ENCODE measurements around the gene ADAMTS6.

ADAMTS6 gene

DNA sequence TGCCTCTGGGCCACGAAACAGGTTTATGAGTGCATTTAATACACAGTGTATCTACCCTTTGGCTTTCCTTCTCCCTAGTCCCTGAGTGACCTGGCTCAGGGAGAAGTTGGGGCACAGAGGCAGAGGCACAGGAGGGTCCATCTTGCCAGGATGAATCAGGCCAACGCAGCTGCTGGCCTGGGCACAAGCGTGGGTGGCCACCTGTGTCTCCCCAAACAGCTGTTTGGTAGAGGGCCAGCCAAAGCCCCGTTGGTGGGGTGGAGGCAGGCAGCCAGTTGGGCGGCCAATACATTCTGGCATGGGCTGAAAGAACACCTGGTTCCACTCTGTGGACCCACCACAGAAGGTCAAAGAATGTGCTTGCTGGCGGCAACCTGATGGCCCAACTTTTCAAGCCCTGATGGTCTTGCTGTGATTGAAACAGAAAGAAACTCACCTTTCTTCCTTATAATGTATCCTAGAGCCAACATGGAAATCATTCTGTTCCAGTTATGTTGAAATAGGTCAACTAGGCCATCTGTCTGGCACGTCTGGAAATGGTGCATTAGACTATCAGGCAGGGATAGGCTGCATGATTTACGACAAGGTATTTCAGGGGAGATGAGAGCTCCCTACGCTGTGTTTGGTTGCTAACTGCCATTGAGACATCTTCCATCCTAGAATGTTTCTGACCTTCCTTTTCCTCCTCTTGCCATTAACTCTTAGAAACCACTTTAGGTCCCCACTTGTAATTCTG lies 337.4 kb downstream of the ADAMTS6 start:
- no peak for DNase-seq (ENCODE audit: low read depth, low spot score)

DNA sequence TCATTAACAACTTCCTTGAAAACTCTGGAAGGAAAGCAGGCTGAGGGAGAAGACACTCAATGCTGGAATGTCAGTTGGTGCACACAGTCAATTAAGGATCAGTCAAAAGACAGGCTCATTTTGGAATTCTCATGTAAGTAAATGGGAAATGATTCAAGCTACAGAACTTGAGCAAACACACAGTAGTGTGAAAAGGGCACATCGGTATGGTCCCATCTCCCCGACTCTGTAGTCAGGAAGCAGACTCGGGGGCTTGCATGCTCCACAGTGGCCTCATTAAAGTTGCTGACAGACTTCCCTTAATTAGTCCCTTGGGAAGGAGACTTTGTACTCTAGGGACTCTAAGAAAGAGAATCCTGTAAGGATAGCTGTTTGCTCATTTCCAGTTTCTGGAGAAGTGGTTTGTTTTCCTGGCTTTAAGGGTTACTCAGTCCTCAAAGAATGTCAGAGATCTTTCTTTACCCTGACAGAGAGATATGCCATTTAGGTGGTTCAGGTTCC lies 339.2 kb downstream of the ADAMTS6 start:
- peak; percentile 59 for DNase-seq (ENCODE audit: low read depth, low spot score)

DNA sequence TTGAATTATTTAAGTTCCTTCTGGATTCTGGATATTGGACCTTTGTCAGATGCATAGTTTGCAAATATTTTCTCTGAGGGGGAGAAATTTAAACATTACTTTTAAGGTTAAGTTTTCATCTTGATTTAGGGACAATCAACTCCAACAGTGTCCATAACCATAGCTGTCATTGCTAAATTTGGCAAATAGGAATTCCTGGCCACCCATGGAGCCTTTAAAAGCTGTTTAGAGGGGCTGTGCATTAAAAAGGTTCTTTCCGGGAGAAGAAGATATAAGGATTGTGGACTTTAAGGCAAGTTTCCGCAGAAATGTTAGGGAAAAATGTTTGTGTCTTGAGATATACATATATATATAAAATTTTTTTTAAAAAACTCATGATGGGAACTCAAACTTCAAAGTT lies 339.7 kb downstream of the ADAMTS6 start:
- DNase-seq (ENCODE audit: low read depth, low spot score): peak; percentile 17

DNA sequence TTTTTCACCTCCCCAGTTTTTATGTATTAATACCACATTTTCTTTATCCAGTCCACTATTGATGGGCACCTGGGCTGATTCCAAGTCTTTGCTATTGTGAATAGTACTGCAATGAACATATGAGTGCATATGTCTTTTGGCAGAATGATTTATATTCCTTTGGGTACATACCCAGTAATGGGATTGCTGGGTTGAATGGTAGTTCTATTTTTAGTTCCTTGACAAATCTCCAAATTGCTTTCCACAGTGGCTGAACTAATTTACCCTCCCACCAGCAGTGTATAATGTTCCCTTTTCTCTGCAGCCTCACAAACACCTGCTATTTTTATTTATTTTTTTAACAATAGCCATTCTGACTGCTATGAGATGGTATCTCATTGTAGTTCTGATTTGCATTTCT lies 340.2 kb downstream of the ADAMTS6 start:
- no peak for DNase-seq (ENCODE audit: low read depth, low spot score)

DNA sequence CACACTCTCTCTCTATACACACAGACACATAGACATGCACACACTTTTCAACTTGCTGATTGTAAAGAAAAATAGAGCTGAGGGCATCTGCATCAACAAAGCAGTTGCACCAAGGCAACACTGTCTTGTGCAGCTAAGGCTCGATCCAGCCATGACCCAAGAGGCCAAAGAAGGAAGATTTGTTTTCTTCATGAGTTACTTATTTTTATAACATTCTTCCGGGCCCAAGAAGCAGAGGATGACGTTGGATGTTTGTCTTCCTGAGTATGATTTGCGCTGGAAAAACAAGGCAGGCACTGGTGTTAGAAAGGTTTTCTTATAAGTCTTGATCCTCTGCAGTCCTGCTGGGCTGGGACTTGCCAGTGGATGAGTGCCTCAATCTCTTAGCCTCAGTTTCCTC lies 344.1 kb downstream of the ADAMTS6 start:
- DNase-seq (ENCODE audit: low read depth, low spot score): no peak

DNA sequence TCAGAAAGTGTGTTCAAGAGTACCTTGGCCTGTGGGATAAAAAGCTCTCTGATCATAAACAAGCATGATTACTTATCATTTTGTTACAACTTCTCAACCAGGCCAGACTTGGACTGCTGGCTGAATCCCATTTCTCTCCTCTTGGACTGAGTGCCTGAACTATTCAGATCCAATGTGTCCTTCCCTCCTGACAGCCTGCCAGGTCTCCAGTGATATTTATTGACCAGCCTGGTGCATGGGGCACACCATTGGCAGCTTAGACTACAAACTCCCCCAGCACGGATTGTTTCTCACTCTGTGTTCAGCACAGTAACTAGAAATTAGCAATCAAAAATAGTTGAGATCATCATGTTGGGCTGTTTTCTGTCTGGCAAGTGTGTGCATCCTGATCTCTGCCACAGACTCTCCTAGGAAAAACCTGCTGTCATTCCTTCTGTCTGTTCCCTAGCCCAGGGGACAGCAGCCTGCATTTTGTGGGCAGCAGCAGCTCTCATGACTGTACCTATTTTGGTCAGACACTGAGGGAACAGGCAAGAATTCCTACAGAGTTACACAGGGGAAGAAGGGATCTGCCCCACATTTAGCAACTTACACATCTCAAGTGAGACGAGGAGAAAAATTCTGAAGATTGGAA lies 348.1 kb downstream of the ADAMTS6 start:
- DNase-seq (ENCODE audit: low read depth, low spot score): no peak

DNA sequence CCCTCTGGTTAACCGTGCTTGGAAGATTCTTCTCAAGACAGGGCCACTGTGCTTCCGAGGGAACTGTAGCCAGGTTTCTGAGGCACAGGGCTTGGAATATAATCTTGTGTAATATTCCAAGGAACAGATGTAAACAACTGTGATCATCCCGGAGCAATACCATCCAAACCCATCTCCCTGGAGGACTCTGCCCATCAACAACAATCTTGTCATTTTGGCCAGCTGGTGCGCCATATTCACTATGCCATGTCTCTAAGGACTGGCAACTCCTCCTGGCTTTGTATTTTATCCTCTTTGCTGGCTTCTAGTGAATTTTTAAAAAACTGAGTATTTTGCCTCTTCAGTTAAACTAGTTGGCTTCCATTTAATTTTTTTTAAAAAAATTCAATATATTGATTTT lies 349.3 kb downstream of the ADAMTS6 start:
- no peak for DNase-seq (ENCODE audit: low read depth, low spot score)

DNA sequence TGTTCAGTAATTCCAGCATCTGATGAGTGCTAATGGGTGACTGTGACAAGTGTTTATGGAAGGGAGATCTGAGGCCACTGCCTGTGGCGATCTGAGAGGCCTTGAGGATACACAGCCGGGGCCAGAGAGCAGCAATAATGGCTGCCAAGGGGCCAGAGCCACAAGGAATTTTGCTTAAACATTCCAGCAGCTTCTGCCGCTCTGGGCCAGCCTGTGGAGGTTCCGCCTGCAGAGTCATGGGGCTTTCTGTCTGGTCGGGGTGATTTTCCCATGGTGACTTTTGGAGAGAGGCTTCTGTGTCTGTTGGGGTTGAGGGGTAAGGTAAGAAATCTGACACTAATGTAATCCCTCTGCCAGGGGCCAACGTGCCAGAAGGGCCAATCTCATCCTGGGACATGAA lies 353.5 kb downstream of the ADAMTS6 start:
- DNase-seq (ENCODE audit: low read depth, low spot score): no peak

DNA sequence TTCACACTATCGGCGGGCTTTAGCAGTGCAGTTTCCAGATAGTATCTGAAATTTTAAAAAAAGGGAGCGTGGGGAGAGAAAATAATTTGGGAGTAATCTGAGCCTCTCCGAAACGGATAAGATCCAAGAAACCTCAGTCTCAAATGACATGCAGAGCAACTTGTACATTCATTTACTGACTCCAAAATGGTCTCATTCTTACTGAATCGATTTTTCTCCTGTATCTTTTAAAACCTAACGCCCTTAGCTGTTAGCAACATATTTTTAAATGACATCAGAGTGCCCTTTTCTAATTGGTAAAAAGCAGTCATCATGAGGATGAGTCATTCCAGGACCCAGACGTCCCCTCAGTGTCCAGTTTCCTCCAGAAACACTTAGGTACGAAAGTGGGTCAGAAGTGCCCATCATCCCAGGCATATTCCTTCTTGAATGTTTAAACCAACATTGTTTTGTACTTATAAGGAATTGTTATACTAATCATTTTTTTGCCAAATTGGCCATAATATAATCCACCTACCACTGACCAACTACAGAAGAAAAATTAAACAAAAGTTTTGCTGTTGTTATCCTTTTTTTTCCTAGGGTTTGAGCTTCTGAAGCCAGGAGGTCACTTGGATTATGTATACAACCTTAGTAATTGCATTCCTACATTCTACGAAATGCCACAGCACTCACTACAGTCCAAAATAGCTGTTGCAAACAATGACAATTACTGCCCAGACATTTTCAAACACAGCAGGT lies 354.4 kb downstream of the ADAMTS6 start:
- DNase-seq (ENCODE audit: low read depth, low spot score): no peak

DNA sequence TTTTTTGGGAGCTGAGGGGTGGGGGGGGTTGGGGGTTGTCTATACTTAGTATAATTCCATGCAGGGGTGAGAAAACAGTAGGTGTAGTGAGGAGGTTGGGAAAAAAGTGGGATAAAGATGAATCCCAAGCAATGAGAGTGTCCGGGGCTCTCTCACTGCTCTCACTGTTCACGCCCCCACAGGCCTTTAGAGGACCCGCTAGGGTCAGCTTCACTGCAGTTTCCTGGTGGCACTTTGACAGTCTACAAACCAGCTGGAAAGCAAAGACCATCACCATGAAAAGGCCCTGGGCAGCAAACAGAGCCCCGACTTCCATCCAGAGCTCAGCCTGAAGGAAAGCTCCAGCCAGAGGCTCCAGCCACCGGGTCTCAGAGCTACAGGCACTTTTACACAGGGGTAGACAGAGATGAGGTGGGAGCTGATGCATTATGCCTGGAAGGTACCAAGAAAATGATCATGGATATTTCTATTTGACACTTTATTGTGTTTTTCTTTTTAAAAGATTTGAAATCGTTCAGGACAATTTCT lies 355.1 kb downstream of the ADAMTS6 start:
- DNase-seq (ENCODE audit: low read depth, low spot score): no peak

DNA sequence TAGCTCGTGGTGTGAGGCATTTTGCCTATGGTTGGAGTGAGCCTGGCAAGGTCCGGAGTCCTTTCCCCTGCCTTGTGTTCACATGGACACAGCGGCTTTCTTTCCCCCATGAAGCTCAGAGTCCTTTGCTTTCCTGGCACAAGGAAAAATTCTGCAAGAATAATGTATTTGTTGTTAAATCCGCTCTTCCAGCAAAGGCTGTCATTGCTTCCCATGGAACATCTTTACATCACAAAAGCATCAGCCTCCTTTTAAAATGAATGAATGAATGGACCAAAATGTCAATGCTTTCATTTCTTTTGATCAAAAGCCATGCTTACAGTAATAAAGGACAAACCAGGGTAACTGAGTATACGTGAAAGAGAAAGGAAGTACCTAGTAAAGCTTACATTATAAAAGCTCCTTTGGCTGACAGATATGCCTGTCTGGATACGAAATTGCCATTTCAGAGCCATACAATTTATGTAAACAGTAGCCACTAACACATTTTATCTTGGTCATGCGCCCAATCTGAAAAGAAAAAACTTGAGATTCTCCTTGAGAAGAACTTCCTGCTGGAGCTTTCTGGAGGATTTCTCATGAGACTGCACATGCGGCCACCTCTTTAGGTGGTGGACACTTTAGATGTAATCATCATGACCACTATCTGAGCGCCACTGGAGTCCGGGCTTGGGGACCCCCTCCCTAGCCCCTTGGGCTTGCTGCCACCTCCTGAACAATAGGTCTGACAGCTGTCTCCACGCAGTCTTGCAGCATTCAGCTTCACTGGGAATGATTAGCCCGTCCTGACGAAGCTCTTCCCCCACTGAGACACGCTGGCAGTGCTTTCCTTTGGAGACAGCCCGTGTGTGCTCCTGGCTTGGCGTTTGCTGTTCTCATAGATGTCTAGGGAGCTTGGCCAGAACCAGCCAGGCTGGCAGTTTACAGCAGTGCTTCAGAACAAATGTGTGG lies 355.9 kb downstream of the ADAMTS6 start:
- DNase-seq (ENCODE audit: low read depth, low spot score): no peak

DNA sequence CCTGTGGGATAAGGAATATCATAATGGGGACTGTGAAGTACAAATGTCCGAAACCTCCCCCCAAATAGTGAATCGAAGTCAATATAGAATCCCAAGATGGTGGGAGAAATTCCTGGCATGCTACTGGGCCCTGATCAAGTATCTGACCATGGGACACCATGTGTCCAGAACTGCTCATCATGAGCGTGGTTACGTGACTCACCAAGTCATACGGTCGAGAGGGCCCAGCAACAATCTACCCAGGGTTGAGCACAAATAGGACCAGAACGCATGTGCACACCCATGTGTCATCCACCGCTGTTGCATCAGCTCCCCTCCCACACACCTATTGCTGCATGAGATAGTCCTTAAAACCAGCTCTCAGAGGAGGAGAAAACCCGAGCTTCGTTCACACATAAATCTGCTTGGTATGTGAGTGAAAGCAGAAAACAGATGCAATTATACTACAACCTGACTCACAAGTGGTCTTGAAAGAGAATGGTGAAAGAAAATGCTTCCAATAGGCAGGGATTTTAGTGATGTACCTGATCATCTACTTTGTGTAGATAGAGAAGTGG lies 359.8 kb downstream of the ADAMTS6 start:
- DNase-seq (ENCODE audit: low read depth, low spot score): no peak

DNA sequence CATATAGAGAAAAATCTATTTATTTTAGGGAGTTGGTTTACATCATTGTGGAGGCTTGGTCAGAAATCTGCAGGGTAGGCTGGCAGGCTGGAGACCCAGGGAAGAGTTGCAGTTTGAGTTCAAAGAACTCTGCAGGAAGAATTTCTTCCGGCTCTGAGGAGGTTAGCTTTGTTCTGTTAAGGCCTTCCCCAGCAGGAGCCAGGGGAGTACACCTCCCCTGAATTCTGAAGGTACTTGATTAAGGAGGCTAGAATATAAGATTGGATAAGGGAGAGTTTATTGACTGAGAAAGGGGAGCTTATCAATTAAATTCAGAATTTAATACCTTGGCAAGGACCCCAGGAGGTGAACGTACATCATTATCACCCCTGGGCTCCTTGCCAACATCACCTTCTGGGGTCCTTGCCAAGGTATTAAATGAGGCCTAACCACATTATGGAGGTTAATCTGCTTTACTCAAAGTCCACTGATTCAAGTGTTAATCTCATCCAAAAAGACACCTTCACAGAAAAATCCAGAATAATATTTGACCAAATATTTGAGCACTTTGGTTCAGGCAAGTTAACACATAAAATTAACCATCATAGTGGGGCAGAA lies 361.3 kb downstream of the ADAMTS6 start:
- no peak for DNase-seq (ENCODE audit: low read depth, low spot score)

DNA sequence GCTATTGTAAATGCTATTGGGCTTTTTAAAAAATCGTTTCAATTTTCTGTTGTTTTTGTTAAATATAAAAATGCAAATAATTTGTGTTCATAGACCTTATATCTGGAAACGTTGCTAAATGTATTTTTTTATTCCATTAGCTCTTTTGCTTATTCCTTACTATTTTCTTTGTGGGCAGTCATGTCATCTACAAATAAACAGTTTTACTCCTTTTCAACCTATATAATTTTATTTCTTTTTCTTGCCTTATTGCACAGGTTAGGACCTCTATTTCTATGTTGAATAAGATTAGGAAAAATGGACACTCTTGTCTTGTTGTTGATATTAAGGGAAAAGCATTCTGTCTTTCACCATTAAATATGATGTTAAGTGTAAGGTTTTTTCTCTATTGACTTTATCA lies 364.2 kb downstream of the ADAMTS6 start:
- DNase-seq (ENCODE audit: low read depth, low spot score): no peak

DNA sequence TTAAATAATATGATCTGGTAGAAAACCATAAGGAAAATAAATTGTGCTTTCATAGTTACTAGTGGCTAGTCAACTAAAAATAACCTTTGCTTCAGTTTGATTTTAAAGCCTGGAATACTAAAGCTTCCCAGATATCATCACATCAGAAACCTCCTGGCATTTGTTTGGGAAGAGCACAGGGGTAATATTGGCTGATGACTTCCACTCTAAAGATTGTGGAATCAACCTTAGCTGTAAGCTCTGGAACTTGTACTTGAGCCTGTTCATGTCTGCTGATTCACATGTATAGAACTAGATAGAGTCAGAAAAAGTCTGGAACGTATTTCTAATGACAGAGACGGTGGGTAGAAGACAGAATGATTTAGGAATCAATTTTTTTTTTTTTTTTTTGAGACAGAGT lies 367.9 kb downstream of the ADAMTS6 start:
- DNase-seq (ENCODE audit: low read depth, low spot score): no peak

DNA sequence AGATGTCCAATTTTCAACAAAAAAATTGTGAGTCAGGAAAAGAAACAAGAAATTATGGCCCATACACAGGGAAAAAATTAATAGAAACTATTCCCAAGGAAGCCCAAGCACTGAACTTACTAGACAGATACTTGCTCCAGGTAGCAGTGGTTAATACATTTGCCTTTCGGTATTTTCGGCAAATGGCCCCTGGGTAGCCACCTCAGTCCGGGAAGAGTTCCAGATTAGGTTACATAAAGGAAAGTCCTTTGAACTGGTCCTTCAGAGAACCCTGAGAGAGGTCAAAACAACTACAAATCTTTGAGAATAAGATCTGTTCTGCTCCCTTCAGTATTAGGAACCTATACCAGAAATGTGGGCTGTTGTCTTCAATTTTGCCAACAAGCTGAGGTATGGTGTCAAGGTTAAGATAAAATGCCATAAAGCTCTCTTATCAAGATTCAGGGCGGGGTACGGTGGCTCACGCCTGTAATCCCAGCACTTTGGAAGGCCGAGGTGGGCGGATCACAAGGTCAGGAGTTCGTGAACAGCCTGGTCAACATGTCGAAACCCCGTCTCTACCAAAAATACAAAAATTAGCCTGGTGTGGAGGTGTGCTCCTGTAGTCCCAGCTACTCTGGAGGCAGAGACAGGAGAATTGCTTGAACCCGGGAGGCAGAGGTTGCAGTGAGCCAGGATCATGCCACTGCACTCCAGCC lies 369.6 kb downstream of the ADAMTS6 start:
- DNase-seq (ENCODE audit: low read depth, low spot score): no peak

DNA sequence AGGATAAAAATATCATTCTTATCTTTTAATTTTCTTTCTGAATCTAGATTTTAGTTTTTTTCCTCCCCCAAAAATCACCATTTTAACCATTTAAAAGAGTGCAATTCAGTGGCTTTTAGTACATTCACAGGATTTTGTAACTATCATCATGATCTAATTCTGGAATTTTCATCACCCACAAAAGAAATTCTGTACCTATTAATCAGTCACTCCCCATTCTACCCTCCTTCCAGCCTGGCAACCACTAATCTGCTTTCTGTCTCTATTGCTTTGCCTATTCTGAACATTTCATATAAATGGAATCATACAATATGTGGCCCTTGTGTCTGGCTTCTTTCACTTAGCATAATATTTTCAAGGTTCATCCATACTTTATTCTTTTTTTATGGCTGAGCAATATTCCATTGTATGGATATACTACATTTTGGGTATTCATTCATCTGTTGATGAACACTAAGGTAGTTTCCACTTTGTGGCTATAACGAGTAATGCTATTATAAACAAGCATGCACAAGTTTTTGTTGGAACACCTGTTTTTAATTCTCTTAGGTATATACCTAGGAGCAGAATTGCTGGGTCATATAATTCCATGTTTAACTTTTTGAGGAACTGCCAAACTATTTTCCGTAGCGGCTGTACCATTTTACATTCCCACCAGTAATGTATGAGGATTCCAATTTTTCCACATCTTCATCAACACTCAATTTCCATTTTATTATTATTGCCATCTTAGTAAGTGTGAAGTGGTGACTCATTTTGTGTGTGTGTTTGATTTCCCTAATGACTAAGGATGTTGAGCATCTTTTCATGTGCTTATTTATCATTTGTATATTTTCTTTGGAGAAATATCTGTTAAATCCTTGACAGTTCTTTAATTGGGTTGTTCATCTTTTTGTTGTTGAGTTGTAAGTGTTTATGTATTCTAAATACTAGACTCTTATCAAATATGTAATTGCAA lies 372.7 kb downstream of the ADAMTS6 start:
- DNase-seq (ENCODE audit: low read depth, low spot score): no peak

DNA sequence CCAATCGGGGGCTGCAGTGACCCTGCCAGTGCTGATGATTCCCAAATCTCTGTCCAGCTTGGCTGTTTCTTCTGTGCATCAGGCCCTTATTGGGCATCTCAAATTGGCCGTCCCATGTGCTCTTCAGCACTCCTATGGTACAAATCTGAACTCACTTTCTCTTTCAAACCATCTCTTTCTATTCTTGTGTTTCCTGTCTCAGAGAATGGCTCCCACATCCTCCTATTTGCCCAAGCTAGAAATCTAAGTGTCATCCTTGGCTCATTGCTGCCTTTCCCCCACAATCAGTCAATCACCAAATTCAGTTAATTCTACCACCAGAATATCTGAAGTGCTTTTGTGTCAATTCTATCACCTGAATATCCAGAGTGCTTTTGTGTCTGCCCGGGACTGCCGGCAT lies 376.4 kb downstream of the ADAMTS6 start:
- no peak for DNase-seq (ENCODE audit: low read depth, low spot score)

DNA sequence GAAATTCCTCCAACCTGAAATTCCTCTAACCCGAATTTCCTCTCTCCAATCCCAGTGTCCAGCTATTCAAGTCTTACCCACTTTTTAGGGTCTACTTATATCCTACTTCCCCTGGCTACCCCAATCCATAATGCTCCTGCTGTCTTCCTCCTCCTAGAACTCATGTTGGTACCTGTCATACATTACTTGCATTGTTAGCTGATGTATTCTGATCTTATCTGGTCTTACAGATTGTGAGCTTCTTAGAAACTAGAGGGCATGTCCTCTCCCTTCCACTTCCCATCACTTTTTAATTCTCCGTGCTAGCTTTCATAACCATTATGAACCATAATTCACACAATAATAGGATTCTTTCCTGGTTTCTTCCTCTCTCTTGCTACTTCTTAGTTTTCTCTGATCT lies 376.9 kb downstream of the ADAMTS6 start:
- DNase-seq (ENCODE audit: low read depth, low spot score): no peak

All from iPS DF 19.7 (cell line).